HCT116 (cell line): Measurements from ENCODE around the gene FRK. TPM values are rescaled to one million over a fixed set of nuclear protein-coding genes. Genes with fewer than 3 reads are reported as not detected.

Source experiments
- ATAC-seq: fragments of 200-7000 bp; cut with Tn5 transposase; 2 replicates; pipeline ENCODE4 v1.9.1; 2020; ENCODE audit warnings: mild to moderate bottlenecking, moderate library complexity
- BruUV-seq: library from RNA; stranded (reverse); fragments of 400-500 nt; replicated peaks from 2 replicates; lab custom pipeline; 2021; lab: Mats Ljungman, UMichigan
- CTCF ChIA-PET: fragments of 300-600 bp; sonication (Branson Sonifier 250); formaldehyde crosslinking; loops from one replicate; lab custom pipeline; 2021; ENCODE audit warnings: antibody characterized with exemption; lab: Charles Lee
- POLR2A ChIA-PET: fragments of 300-600, 350-600 bp; sonication (Branson Sonifier 250); formaldehyde crosslinking; loops from one replicate; lab custom pipeline; 2021; ENCODE audit warnings: antibody characterized with exemption; lab: Charles Lee
- RAD21 ChIA-PET, 2 experiments: fragments of 300-600 bp; sonication (Branson Sonifier 250); formaldehyde crosslinking; loops; one replicate each; lab custom pipeline; 2023; ENCODE audit warnings: low total read pairs in 2 of 2; ENCODE audit not compliant: uncharacterized antibody in 2 of 2, unreplicated experiment in 2 of 2, low non-redundant PET in 1 of 2; lab: Charles Lee
- DNase-seq: peaks from one replicate; pipeline ENCODE4 v3.0.0-alpha.2; 2010; ENCODE audit warnings: low read depth, low spot score
- H2AFZ ChIP-seq: fragments of 200-600 bp; shearing (Covaris generic), sonication (generic); 2 replicates; pipeline ENCODE4 v1.6.1; 2017; ENCODE audit warnings: low read depth, mixed run types, mixed read lengths, antibody characterized with exemption, low read length; ENCODE audit not compliant: poor library complexity, severe bottlenecking
- H3K27ac ChIP-seq: 2 replicates; pipeline ENCODE4 v1.5.1; 2012; ENCODE audit warnings: low read depth, low read length
- H3K27me3 ChIP-seq: fragments of 200-600 bp; sonication (generic); 2 replicates; pipeline ENCODE4 v1.6.1; 2016; ENCODE audit warnings: mixed run types, low read length, mixed read lengths; ENCODE audit not compliant: insufficient read depth
- H3K36me3 ChIP-seq, 2 experiments: fragments of 200-500 bp in 1 of 2; fragments of 200-600 bp in 1 of 2; sonication (Bioruptor generic) in 1 of 2; sonication (generic) in 1 of 2; 2 replicates each; pipeline versions ENCODE4 v1.5.1 to v1.6.1; 2014 to 2016; ENCODE audit warnings: low read length in 2 of 2, inconsistent platforms in 1 of 2, mixed read lengths in 1 of 2, mixed run types in 1 of 2; ENCODE audit not compliant: insufficient read depth in 2 of 2, control insufficient read depth in 1 of 2
- H3K4me1 ChIP-seq, 2 experiments: fragments of 200-600 bp in 1 of 2; sonication (generic) in 1 of 2; 2 replicates each; pipeline versions ENCODE4 v1.5.1 to v1.6.1; 2012 to 2017; ENCODE audit warnings: low read length in 2 of 2, inconsistent platforms in 1 of 2, mild to moderate bottlenecking in 1 of 2, mixed read lengths in 1 of 2, mixed run types in 1 of 2, moderate library complexity in 1 of 2; ENCODE audit not compliant: insufficient read depth in 2 of 2, control insufficient read depth in 1 of 2
- H3K4me2 ChIP-seq: fragments of 200-600 bp; sonication (generic); 2 replicates; pipeline ENCODE4 v1.6.1; 2017; ENCODE audit warnings: mixed run types, low read length, mixed read lengths
- H3K4me3 ChIP-seq, 2 experiments: fragments of 200-600 bp in 1 of 2; sonication (generic) in 1 of 2; replicated peaks in 1 of 2; 2 replicates each; pipeline ENCODE4 v1.5.1; 2011 to 2016; ENCODE audit warnings: low read length in 2 of 2, control low read depth in 1 of 2, low read depth in 1 of 2, mild to moderate bottlenecking in 1 of 2, mixed read lengths in 1 of 2, mixed run types in 1 of 2
- H3K79me2 ChIP-seq: fragments of 200-600 bp; sonication (generic); 2 replicates; pipeline ENCODE4 v1.6.1; 2017; ENCODE audit warnings: mild to moderate bottlenecking, mixed run types, low read length, moderate library complexity, mixed read lengths; ENCODE audit not compliant: insufficient read depth
- H3K9ac ChIP-seq: fragments of 200-600 bp; sonication (generic); 2 replicates; pipeline ENCODE4 v1.6.1; 2016; ENCODE audit warnings: low read length, mixed read lengths
- H3K9me2 ChIP-seq: fragments of 200-600 bp; sonication (generic), shearing (Covaris generic); 2 replicates; pipeline ENCODE4 v1.6.1; 2017; ENCODE audit warnings: mixed run types, mild to moderate bottlenecking, moderate library complexity; ENCODE audit not compliant: insufficient read depth
- H3K9me3 ChIP-seq, 2 experiments: fragments of 200-500 bp in 1 of 2; fragments of 200-600 bp in 1 of 2; sonication (Bioruptor generic) in 1 of 2; sonication (generic) in 1 of 2; 2 replicates each; pipeline ENCODE4 v1.6.1; 2014 to 2017; ENCODE audit warnings: low read length in 2 of 2, mixed read lengths in 2 of 2, inconsistent platforms in 1 of 2, low read depth in 1 of 2, mild to moderate bottlenecking in 1 of 2, mixed run types in 1 of 2, moderate library complexity in 1 of 2; ENCODE audit not compliant: control insufficient read depth in 1 of 2, insufficient read depth in 1 of 2
- H4K20me1 ChIP-seq: fragments of 200-600 bp; sonication (generic), shearing (Covaris generic); 2 replicates; pipeline ENCODE4 v1.6.1; 2017; ENCODE audit warnings: mixed run types, mild to moderate bottlenecking, moderate library complexity; ENCODE audit not compliant: insufficient read depth
- CTCF ChIP-seq, 3 experiments: fragments of 200-600 bp in 1 of 3; sonication (generic) in 1 of 3; IDR thresholded peaks in 2 of 3; conservative IDR thresholded peaks in 1 of 3; 2 replicates each; pipeline ENCODE4 v1.5.1; 2012 to 2017; ENCODE audit warnings: low read depth in 2 of 3, low read length in 2 of 3, antibody characterized with exemption in 1 of 3, borderline replicate concordance in 1 of 3, control low read depth in 1 of 3, mild to moderate bottlenecking in 1 of 3, mixed read lengths in 1 of 3, mixed run types in 1 of 3, moderate library complexity in 1 of 3; ENCODE audit not compliant: insufficient read depth in 1 of 3
- EGR1 ChIP-seq: IDR thresholded peaks from 2 replicates; pipeline ENCODE4 v1.6.1; 2012; ENCODE audit warnings: low read depth
- EZH2 ChIP-seq: fragments of 200-600 bp; sonication (generic); IDR thresholded peaks from 2 replicates; pipeline ENCODE4 v1.6.1; 2017; ENCODE audit warnings: antibody characterized with exemption, mixed run types
- EZH2phosphoT487 ChIP-seq: fragments of 200-600 bp; IDR thresholded peaks from 2 replicates; pipeline ENCODE4 v1.6.1; 2018; ENCODE audit warnings: antibody characterized with exemption, borderline replicate concordance
- FOSL1 ChIP-seq: IDR thresholded peaks from 2 replicates; pipeline ENCODE4 v1.6.1; 2012; ENCODE audit warnings: low read depth
- POLR2A ChIP-seq: IDR thresholded peaks from 2 replicates; pipeline ENCODE4 v1.7.0; 2011; ENCODE audit warnings: borderline replicate concordance; ENCODE audit not compliant: insufficient read depth, insufficient read length; ENCODE audit errors: extremely low read depth
- RAD21 ChIP-seq: IDR thresholded peaks from 2 replicates; pipeline ENCODE4 v1.6.1; 2012; ENCODE audit warnings: low read depth, mild to moderate bottlenecking
- SIN3A ChIP-seq: IDR thresholded peaks from 2 replicates; pipeline ENCODE4 v1.6.1; 2012; ENCODE audit warnings: low read depth
- TCF7L2 ChIP-seq: IDR thresholded peaks from 2 replicates; pipeline ENCODE4 v1.7.0; 2011; ENCODE audit warnings: borderline replicate concordance, inconsistent platforms; ENCODE audit not compliant: insufficient read depth, insufficient read length; ENCODE audit errors: extremely low read depth
- YY1 ChIP-seq: IDR thresholded peaks from 2 replicates; pipeline ENCODE4 v1.6.1; 2011; ENCODE audit warnings: low read length, low read depth, moderate library complexity, mild to moderate bottlenecking; ENCODE audit not compliant: insufficient replicate concordance; ENCODE audit errors: extremely low read depth
- intact Hi-C: fragments of 100-400 bp; cut with micrococcal nuclease; formaldehyde crosslinking; loops from 2 replicates; pipeline ENCODE4 v1.10.0; 2022
- total RNA-seq: library from RNA; stranded (reverse); gene quantifications from one replicate; pipeline ENCODE4 v1.2.1, GENCODE V29; 2021; ENCODE audit not compliant: unreplicated experiment

The FRK gene
- total RNA-seq, 1 experiment from 2014 or later: 3.7 TPM

- Histone ChIP-seq H3K9me2 (no peaks in the 10 kb centered on the region), H2AFZ (no peak overlapping the region), H3K4me2 (no peak overlapping the region), H3K79me2 (no peaks in the 10 kb centered on the region), H4K20me1 (no peaks in the 10 kb centered on the region), H3K27ac (no peak overlapping the region), H3K36me3 (no peaks in the 10 kb centered on the region), H3K4me1 (no peaks in the 10 kb centered on the region), H3K9ac (no peak overlapping the region), H3K27me3 (peaks cover 10% of the 10 kb centered on the region; the same call in 1 of the 2 replicates), H3K4me3 (no peak overlapping the region), H3K9me3 (no peaks in the 10 kb centered on the region)
- TF ChIP-seq EZH2 (no peak), EGR1 (no peak), POLR2A (no peak), EZH2phosphoT487 (no peak), CTCF (IDR thresholded peaks at IDR 0.05 in 2 of 3, conservative IDR thresholded peaks at IDR 0.05 in 1 of 3; ENCODE audit: borderline replicate concordance in 1 of 3, insufficient read depth in 1 of 3, low read depth in 2 of 3, low read length in 2 of 3) (no peak), YY1 (no peak), TCF7L2 (no peak), SIN3A (no peak), RAD21 (no peak), FOSL1 (no peak)
- intact Hi-C loops: loop anchor here (5.0 kb wide), 2 partner anchors 197 to 1908 kb away; no protein-coding TSS in a partner anchor
- DNase-seq (no peak), ATAC-seq (no peak)
- no TSS peak for BruUV-seq
- ChIA-PET CTCF (no interaction called here), POLR2A (no interaction called here), RAD21 (interaction anchor here in 1 of 2 experiments (0.6 kb wide), 1 partner anchor 111 kb away, joined by 3 read pairs; no protein-coding TSS in a partner anchor)
These were observed 160.9 kb downstream of the FRK start for GRCh38 chr6:115899730-115900282.
